H9 (cell line): ENCODE results near the gene GBP4. TPM values are rescaled to one million over a fixed set of nuclear protein-coding genes. Genes with fewer than 3 reads are reported as not detected.
A peak's percentile ranks its signal among the peaks of the same experiment; 100 is the strongest.

Source experiments
- DNase-seq: peaks from one replicate; pipeline ENCODE4 v3.0.0-alpha.2; 2017
- H2AFZ ChIP-seq: one replicate; pipeline ENCODE4 v1.6.1; 2013; ENCODE audit warnings: mild to moderate bottlenecking, low read length, control low read depth, moderate library complexity
- H2AK5ac ChIP-seq: 2 replicates; pipeline ENCODE4 v1.6.1; 2013; ENCODE audit warnings: low read length, control low read depth, mixed read lengths; ENCODE audit not compliant: insufficient read length
- H2BK120ac ChIP-seq: one replicate; pipeline ENCODE4 v1.6.1; 2013; ENCODE audit warnings: low read depth, mild to moderate bottlenecking, low read length, control low read depth, inconsistent platforms; ENCODE audit not compliant: poor library complexity, severe bottlenecking
- H2BK12ac ChIP-seq: 2 replicates; pipeline ENCODE4 v1.6.1; 2013; ENCODE audit warnings: low read length, control low read depth, mixed read lengths, low read depth; ENCODE audit not compliant: insufficient read length
- H2BK15ac ChIP-seq: 2 replicates; pipeline ENCODE4 v1.6.1; 2013; ENCODE audit warnings: low read depth, low read length, control low read depth
- H2BK20ac ChIP-seq: one replicate; pipeline ENCODE4 v1.6.1; 2013; ENCODE audit warnings: low read depth, mild to moderate bottlenecking, low read length, control low read depth, inconsistent platforms; ENCODE audit not compliant: poor library complexity, severe bottlenecking
- H2BK5ac ChIP-seq: 2 replicates; pipeline ENCODE4 v1.6.1; 2013; ENCODE audit warnings: low read length, control low read depth, mixed read lengths; ENCODE audit not compliant: insufficient read length
- H3K14ac ChIP-seq: 2 replicates; pipeline ENCODE4 v1.6.1; 2013; ENCODE audit warnings: low read length, control low read depth; ENCODE audit not compliant: insufficient read depth
- H3K18ac ChIP-seq: 2 replicates; pipeline ENCODE4 v1.6.1; 2013; ENCODE audit warnings: low read depth, mild to moderate bottlenecking, mixed read lengths, low read length, control low read depth; ENCODE audit not compliant: insufficient read length
- H3K23ac ChIP-seq: 2 replicates; pipeline ENCODE4 v1.6.1; 2013; ENCODE audit warnings: low read length, control low read depth, mixed read lengths, low read depth; ENCODE audit not compliant: insufficient read length
- H3K23me2 ChIP-seq: 2 replicates; pipeline ENCODE4 v1.6.1; 2013; ENCODE audit warnings: low read depth, mild to moderate bottlenecking, mixed read lengths, low read length, control low read depth; ENCODE audit not compliant: insufficient read length, poor library complexity, severe bottlenecking
- H3K27ac ChIP-seq: 2 replicates; pipeline ENCODE4 v1.5.1; 2013; ENCODE audit warnings: low read length, control low read depth, mixed read lengths, low read depth; ENCODE audit not compliant: insufficient read length
- H3K27me3 ChIP-seq: 2 replicates; pipeline ENCODE4 v1.6.1; 2013; ENCODE audit warnings: low read length, control low read depth, inconsistent platforms; ENCODE audit not compliant: insufficient read depth
- H3K4ac ChIP-seq: 2 replicates; pipeline ENCODE4 v1.6.1; 2013; ENCODE audit warnings: low read depth, mild to moderate bottlenecking, control low read depth, inconsistent platforms, low read length, moderate library complexity
- H3K4me1 ChIP-seq: 2 replicates; pipeline ENCODE4 v1.6.1; 2013; ENCODE audit warnings: low read length, control low read depth, inconsistent platforms; ENCODE audit not compliant: insufficient read depth
- H3K4me2 ChIP-seq: 2 replicates; pipeline ENCODE4 v1.6.1; 2013; ENCODE audit warnings: low read length, control low read depth, mixed read lengths; ENCODE audit not compliant: insufficient read length, insufficient read depth
- H3K56ac ChIP-seq: 2 replicates; pipeline ENCODE4 v1.6.1; 2013; ENCODE audit warnings: low read depth, mild to moderate bottlenecking, mixed read lengths, low read length, control low read depth; ENCODE audit not compliant: insufficient read length
- H3K79me1 ChIP-seq: 2 replicates; pipeline ENCODE4 v1.6.1; 2013; ENCODE audit warnings: low read depth, mild to moderate bottlenecking, moderate library complexity, low read length, control low read depth, inconsistent platforms; ENCODE audit not compliant: insufficient read depth, poor library complexity, severe bottlenecking
- H3K79me2 ChIP-seq: 2 replicates; pipeline ENCODE4 v1.6.1; 2013; ENCODE audit warnings: low read length, control low read depth, inconsistent platforms; ENCODE audit not compliant: insufficient read depth
- H3K9ac ChIP-seq: 2 replicates; pipeline ENCODE4 v1.6.1; 2013; ENCODE audit warnings: low read length, control low read depth, mixed read lengths; ENCODE audit not compliant: insufficient read length; ENCODE audit errors: extremely low read depth
- H3K9me3 ChIP-seq: one replicate; pipeline ENCODE4 v1.6.1; 2013; ENCODE audit warnings: low read depth, low read length, inconsistent platforms; ENCODE audit not compliant: control insufficient read depth
- H3T11ph ChIP-seq: one replicate; pipeline ENCODE4 v1.6.1; 2013; ENCODE audit warnings: mild to moderate bottlenecking, low read length, control low read depth, inconsistent platforms
- H4K20me1 ChIP-seq: one replicate; pipeline ENCODE4 v1.6.1; 2013; ENCODE audit not compliant: control insufficient read depth, insufficient read length, insufficient read depth
- H4K5ac ChIP-seq: 2 replicates; pipeline ENCODE4 v1.6.1; 2013; ENCODE audit warnings: low read depth, mild to moderate bottlenecking, mixed read lengths, low read length, control low read depth; ENCODE audit not compliant: insufficient read length
- H4K8ac ChIP-seq: replicated peaks from 2 replicates; pipeline ENCODE4 v1.6.1; 2013; ENCODE audit warnings: low read length, control low read depth, mixed read lengths, low read depth; ENCODE audit not compliant: insufficient read length
- H4K91ac ChIP-seq: 2 replicates; pipeline ENCODE4 v1.6.1; 2013; ENCODE audit warnings: low read depth, mild to moderate bottlenecking, moderate library complexity, mixed read lengths, low read length, control low read depth; ENCODE audit not compliant: insufficient read length
- H3K27ac Mint-ChIP-seq, 3 experiments: 2 replicates in 2 of 3; 3 replicates in 1 of 3; pipeline ENCODE4 v1.8.0; 2020 to 2021; ENCODE audit warnings: mixed read lengths in 3 of 3, mild to moderate bottlenecking in 1 of 3, moderate library complexity in 1 of 3
- H3K27me3 Mint-ChIP-seq: 2 replicates; pipeline ENCODE4 v1.8.0; 2021; ENCODE audit warnings: low read depth, mild to moderate bottlenecking, moderate library complexity, mixed read lengths
- H3K36me3 Mint-ChIP-seq, 3 experiments: 2 replicates in 2 of 3; 3 replicates in 1 of 3; pipeline ENCODE4 v1.8.0; 2020 to 2021; ENCODE audit warnings: low read depth in 3 of 3, mixed read lengths in 3 of 3; ENCODE audit not compliant: insufficient read depth in 1 of 3
- H3K4me1 Mint-ChIP-seq, 2 experiments: 2 replicates each; pipeline ENCODE4 v1.8.0; 2020; ENCODE audit warnings: mixed read lengths in 2 of 2
- H3K4me3 Mint-ChIP-seq, 2 experiments: 2 replicates in 1 of 2; 3 replicates in 1 of 2; pipeline ENCODE4 v1.8.0; 2020 to 2021; ENCODE audit warnings: mild to moderate bottlenecking in 2 of 2, mixed read lengths in 2 of 2, moderate library complexity in 1 of 2
- H3K9me3 Mint-ChIP-seq, 2 experiments: 2 replicates in 1 of 2; 3 replicates in 1 of 2; pipeline ENCODE4 v1.8.0; 2020; ENCODE audit warnings: mild to moderate bottlenecking in 2 of 2, mixed read lengths in 2 of 2, moderate library complexity in 1 of 2
- CTCF ChIP-seq: fragments of 200-600 bp; sonication (generic); conservative IDR thresholded peaks from 3 replicates; pipeline ENCODE4 v1.8.0; 2021; ENCODE audit warnings: antibody characterized with exemption, mild to moderate bottlenecking
- total RNA-seq: library from RNA; stranded (reverse); gene quantifications from 2 replicates; pipeline ENCODE4 v1.2.1, GENCODE V29; 2021

GBP4 gene
- total RNA-seq, 1 experiment from 2014 or later: not detected

GRCh38 chr1:89175601-89176256 is 23.0 kb downstream of the GBP4 start, which contains the start of gene GBP7:
Gene GBP7, minus strand, starts transcription at chr1:89176003. Its CDS starts 4,068 bp downstream, at chr1:89171935.
- Histone ChIP-seq H3K27ac (no peak within 1 kb of the TSS), H2BK5ac (no peak within 1 kb of the TSS), H3K18ac (no peak within 1 kb of the TSS), H3K23ac (no peak within 1 kb of the TSS), H3K79me2 (no peaks in the 10 kb centered on the region), H2BK20ac (no peak within 1 kb of the TSS), H4K91ac (no peak within 1 kb of the TSS), H3K27me3 (no peaks in the 10 kb centered on the region; the same call in 1 of the 2 replicates), H3K4ac (no peak within 1 kb of the TSS), H4K20me1 (no peaks in the 10 kb centered on the region), H3K56ac (no peak within 1 kb of the TSS), H3T11ph (no peak within 1 kb of the TSS), H3K9me3 (no peaks in the 10 kb centered on the region), H4K5ac (no peak within 1 kb of the TSS), H3K9ac (no peak within 1 kb of the TSS), H3K4me2 (no peak within 1 kb of the TSS), H3K14ac (no peak within 1 kb of the TSS), H2BK12ac (no peak within 1 kb of the TSS), H3K23me2 (no peaks in the 10 kb centered on the region), H3K4me1 (no peaks in the 10 kb centered on the region), H2BK120ac (no peak within 1 kb of the TSS), H2AK5ac (no peak within 1 kb of the TSS), H2AFZ (no peak within 1 kb of the TSS), H3K79me1 (no peaks in the 10 kb centered on the region), H4K8ac (no peak within 1 kb of the TSS), H2BK15ac (no peak within 1 kb of the TSS)
- Mint-ChIP-seq H3K4me1 (peaks cover 0 to 3% of the 10 kb centered on the region in 2 experiments; a peak in 1 of 4 replicates), H3K9me3 (no peaks in the 10 kb centered on the region), H3K36me3 (no peaks in the 10 kb centered on the region), H3K4me3 (no peak within 1 kb of the TSS), H3K27ac (0 out of 7 replicates have a peak within 1 kb of the TSS, but pooled peaks of 1 of the 3 experiments have one; percentile 9), H3K27me3 (no peaks in the 10 kb centered on the region)
- no peak for DNase-seq
- TF ChIP-seq CTCF: no peak
